HepG2 (cell line): Measurements from ENCODE around the gene DHX57. TPM values are rescaled to one million over a fixed set of nuclear protein-coding genes. Genes with fewer than 3 reads are reported as not detected.

ENCODE experiments used
- BRCA1 ChIP-seq: sonication (generic); formaldehyde crosslinking; IDR thresholded peaks from 2 replicates; pipeline ENCODE4 v1.4.0; 2020; ENCODE audit warnings: missing genetic modification reagents
- CENPBD1 ChIP-seq: sonication (generic); formaldehyde crosslinking; IDR thresholded peaks from 2 replicates; pipeline ENCODE4 v1.8.0; 2022; ENCODE audit warnings: missing genetic modification reagents, low read depth, mild to moderate bottlenecking, borderline replicate concordance
- ELF1 ChIP-seq: sonication (generic); formaldehyde crosslinking; IDR thresholded peaks from 2 replicates; pipeline ENCODE4 v1.4.0; 2020; ENCODE audit warnings: missing genetic modification reagents
- FOXJ3 ChIP-seq: sonication (generic); formaldehyde crosslinking; IDR thresholded peaks from 2 replicates; pipeline ENCODE4 v1.4.0; 2020; ENCODE audit warnings: missing genetic modification reagents, mild to moderate bottlenecking, borderline replicate concordance
- GABPB1 ChIP-seq: IDR thresholded peaks from 2 replicates; pipeline ENCODE4 v1.6.1; 2016; ENCODE audit warnings: mild to moderate bottlenecking, missing genetic modification reagents, moderate library complexity, missing compliant biosample characterization
- JARID2 ChIP-seq: sonication (generic); formaldehyde crosslinking; IDR thresholded peaks from 2 replicates; pipeline ENCODE4 v1.8.1; 2023; ENCODE audit warnings: missing genetic modification reagents, inconsistent platforms; ENCODE audit not compliant: insufficient replicate concordance
- KLF15 ChIP-seq: sonication (generic); formaldehyde crosslinking; IDR thresholded peaks from 2 replicates; pipeline ENCODE4 v1.8.1; 2023; ENCODE audit warnings: borderline replicate concordance, mild to moderate bottlenecking, inconsistent platforms, missing genetic modification reagents, mixed read lengths
- MED13 ChIP-seq: sonication (generic); formaldehyde crosslinking; IDR thresholded peaks from 2 replicates; pipeline ENCODE4 v1.5.0; 2020; ENCODE audit warnings: missing genetic modification reagents
- MTERF4 ChIP-seq: sonication (generic); formaldehyde crosslinking; IDR thresholded peaks from 2 replicates; pipeline ENCODE4 v1.8.0; 2023; ENCODE audit warnings: mild to moderate bottlenecking, missing genetic modification reagents
- SKI ChIP-seq: fragments of 450-650 bp; IDR thresholded peaks from one replicate; pipeline ENCODE4 v1.6.1; 2018; ENCODE audit warnings: mild to moderate bottlenecking; ENCODE audit not compliant: partially characterized antibody
- SOX5 ChIP-seq: IDR thresholded peaks from 2 replicates; pipeline ENCODE4 v1.6.1; 2016; ENCODE audit warnings: borderline replicate concordance
- TBX2 ChIP-seq: sonication (generic); formaldehyde crosslinking; IDR thresholded peaks from 2 replicates; pipeline ENCODE4 v1.5.0; 2020; ENCODE audit warnings: missing genetic modification reagents, mild to moderate bottlenecking, borderline replicate concordance
- TCF7 ChIP-seq: sonication (generic); IDR thresholded peaks from 2 replicates; pipeline ENCODE4 v1.6.1; 2016; ENCODE audit warnings: antibody characterized with exemption, low read depth
- THYN1 ChIP-seq: sonication (generic); formaldehyde crosslinking; IDR thresholded peaks from 2 replicates; pipeline ENCODE4 v1.8.1; 2023; ENCODE audit warnings: low read depth, mild to moderate bottlenecking, moderate library complexity, missing genetic modification reagents, borderline replicate concordance
- ZNF3 ChIP-seq: IDR thresholded peaks from 2 replicates; pipeline ENCODE4 v1.7.0; 2017; ENCODE audit warnings: inconsistent platforms
- polyA plus RNA-seq, 8 experiments: library from polyadenylated mRNA; depleted of rRNA in 3 of 8; stranded (reverse) in 7 of 8; unstranded in 1 of 8; fragments of >200 nt; fragmentation: Illumina TruSeq in 4 of 8; extraction: Trizol in 4 of 8; gene quantifications; 2 replicates each; pipeline versions ENCODE4 v1.2.1 to v1.2.3, GENCODE V29; 2011 to 2016; ENCODE audit warnings: low read depth in 4 of 8, missing spikeins in 1 of 8, mixed read lengths in 1 of 8; ENCODE audit not compliant: insufficient read depth in 1 of 8
- total RNA-seq, 5 experiments: library from RNA; depleted of rRNA; stranded (reverse); fragments of >200 nt; fragmentation: Illumina TruSeq; extraction: Trizol; gene quantifications; 2 replicates each; pipeline ENCODE4 v1.2.3, GENCODE V29; 2016; ENCODE audit warnings: low read depth in 1 of 5
- TF ChIP-seq, protein P1 (sequence below): sonication (generic); formaldehyde crosslinking; IDR thresholded peaks from 2 replicates; pipeline ENCODE4 v1.4.0; 2020; ENCODE audit warnings: missing genetic modification reagents
- TF ChIP-seq, protein P2 (sequence below): sonication (generic); formaldehyde crosslinking; IDR thresholded peaks from 2 replicates; pipeline ENCODE4 v1.8.0; 2022; ENCODE audit warnings: missing genetic modification reagents, mild to moderate bottlenecking, inconsistent platforms, borderline replicate concordance

DHX57 gene
- total and polyA plus RNA-seq, 2 of the 13 experiments (the other 11 are each of a cell fraction or from before 2014, with no cell fraction given) = 9.2 to 24.2 TPM

GRCh38 chr2:38922389-38922788, 46.7 kb upstream of the DHX57 start (continued):
- TF ChIP-seq JARID2 (CRISPR knock-in tag) = no peak
- TF ChIP-seq TBX2 (CRISPR knock-in tag) = no peak; the same call in 1 of the 2 replicates
- peak; percentile 60 for TF ChIP-seq TCF7
- no peak for TF ChIP-seq KLF15
- TF ChIP-seq, protein P1, sequence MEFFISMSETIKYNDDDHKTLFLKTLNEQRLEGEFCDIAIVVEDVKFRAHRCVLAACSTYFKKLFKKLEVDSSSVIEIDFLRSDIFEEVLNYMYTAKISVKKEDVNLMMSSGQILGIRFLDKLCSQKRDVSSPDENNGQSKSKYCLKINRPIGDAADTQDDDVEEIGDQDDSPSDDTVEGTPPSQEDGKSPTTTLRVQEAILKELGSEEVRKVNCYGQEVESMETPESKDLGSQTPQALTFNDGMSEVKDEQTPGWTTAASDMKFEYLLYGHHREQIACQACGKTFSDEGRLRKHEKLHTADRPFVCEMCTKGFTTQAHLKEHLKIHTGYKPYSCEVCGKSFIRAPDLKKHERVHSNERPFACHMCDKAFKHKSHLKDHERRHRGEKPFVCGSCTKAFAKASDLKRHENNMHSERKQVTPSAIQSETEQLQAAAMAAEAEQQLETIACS (CRISPR knock-in tag) = no peak
- no peak for TF ChIP-seq MTERF4 (CRISPR knock-in tag)
- no peak for TF ChIP-seq FOXJ3 (CRISPR knock-in tag)
- peak; percentile 76; the same call in 1 of the 2 replicates for TF ChIP-seq ZNF3 (CRISPR knock-in tag)
- TF ChIP-seq, protein P2, sequence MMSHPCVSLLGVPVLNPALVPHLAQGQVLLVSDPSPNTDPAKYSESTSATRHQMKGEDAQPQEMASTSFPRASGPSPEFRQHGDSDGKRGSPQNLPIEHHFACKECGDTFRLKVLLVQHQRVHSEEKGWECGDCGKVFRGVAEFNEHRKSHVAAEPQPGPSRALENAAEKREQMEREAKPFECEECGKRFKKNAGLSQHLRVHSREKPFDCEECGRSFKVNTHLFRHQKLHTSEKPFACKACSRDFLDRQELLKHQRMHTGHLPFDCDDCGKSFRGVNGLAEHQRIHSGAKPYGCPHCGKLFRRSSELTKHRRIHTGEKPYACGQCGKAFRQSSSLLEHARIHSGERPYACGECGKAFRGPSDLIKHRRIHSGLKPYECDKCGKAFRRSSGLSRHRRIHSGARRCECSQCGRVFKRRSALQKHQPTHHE = no peak
- no peak for TF ChIP-seq BRCA1
- TF ChIP-seq SKI = peak; percentile 91
- no peak for TF ChIP-seq ELF1 (CRISPR knock-in tag)
- TF ChIP-seq THYN1 (CRISPR knock-in tag) = no peak
- TF ChIP-seq SOX5 (CRISPR knock-in tag) = peak; percentile 63; the same call in 1 of the 2 replicates
- no peak for TF ChIP-seq GABPB1 (CRISPR knock-in tag)
- no peak for TF ChIP-seq MED13 (CRISPR knock-in tag)
- TF ChIP-seq CENPBD1 (CRISPR knock-in tag) = no peak
